Measurements from ENCODE around the gene GPATCH11. TPM values are rescaled to one million over a fixed set of nuclear protein-coding genes. Genes with fewer than 3 reads are reported as not detected.
A peak's percentile ranks its signal among the peaks of the same experiment; 100 is the strongest.

Gene GPATCH11
- total RNA-seq (2014; rRNA removed) = 4.5 and 5.2 TPM in 2 replicates
- percentile 60 among the genes with signal in this experiment for Bru-seq, nascent RNA
- percentile 84 among the genes with signal in this experiment for BruChase-seq, experiment 1, labeled RNA remaining after a 6-hour chase
- percentile 65 among the genes with signal in this experiment for BruChase-seq, experiment 2, labeled RNA remaining after a 2-hour chase
- long read RNA-seq, transcript GPATCH11-202 (9 exons, 3,906 nt) = major isoform, 5 of 13 reads
- long read RNA-seq, partial matches to known transcripts = 4 of 13 reads
- long read RNA-seq, other reads (novel, unspliced or antisense) = 2 of 13 reads

DNA sequence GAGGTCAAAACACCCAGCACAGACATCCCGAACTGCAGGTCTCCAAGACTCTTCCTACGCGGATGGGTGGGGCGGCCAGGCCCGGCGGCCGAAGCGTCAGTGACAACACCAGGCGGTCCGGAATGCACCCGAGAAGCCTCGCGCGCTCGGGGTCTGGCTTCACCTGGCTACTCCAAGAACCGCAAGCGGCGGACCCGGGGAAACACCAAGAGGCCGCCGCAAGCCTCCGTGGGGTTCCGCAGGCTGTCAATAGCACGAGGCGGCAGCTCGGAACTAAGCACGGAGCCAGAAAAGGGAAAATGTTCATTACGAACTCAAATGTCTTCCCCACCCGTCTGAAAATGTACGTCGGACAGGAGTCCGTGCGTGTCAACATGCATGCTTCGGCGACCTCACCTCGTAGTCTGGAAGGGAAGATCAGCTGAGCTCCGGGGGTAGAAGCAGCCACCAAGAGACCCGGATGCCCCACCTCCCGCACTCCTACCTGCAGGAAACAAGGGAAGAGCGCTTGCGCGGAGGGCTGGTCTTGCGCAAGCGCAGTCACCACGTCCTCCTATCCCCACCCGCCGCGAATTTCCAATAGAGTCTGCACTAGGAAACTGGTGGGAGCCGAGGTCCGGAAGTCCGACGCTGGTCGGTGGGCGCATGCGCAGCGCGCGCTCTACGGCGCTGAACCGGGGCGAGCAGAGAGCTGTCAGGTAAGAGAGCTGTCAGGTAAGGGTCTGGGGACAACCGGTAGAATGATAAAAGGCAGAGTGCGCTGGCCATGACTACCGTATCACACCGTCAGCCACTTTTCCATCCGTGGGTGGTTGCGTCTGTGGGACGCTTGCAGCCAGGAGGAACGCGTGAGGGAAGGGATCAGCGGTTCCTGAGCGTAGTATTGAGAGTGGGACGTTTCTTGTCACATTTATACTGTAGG, at the start of gene GPATCH11, which contains the start of gene HEATR5B:
GPATCH11 (plus strand) TSS at position 646 of the 922 bp plus-strand sequence. CDS start 3,864 bp downstream, outside the sequence.
HEATR5B (minus strand) TSS at position 500 of the 922 bp plus-strand sequence. CDS start 958 bp downstream, outside the sequence.
- Histone ChIP-seq H2AFZ (ENCODE audit: low read length) (peak within 1 kb of the TSS; percentile 99), H3K36me3 (ENCODE audit: low read depth, low read length) (peaks cover 10% of the 10 kb centered on the region; the same call in 1 of the 2 replicates), H3K79me2 (ENCODE audit: low read length) (peaks cover 32% of the 10 kb centered on the region), H3K4me1 (ENCODE audit: insufficient read depth, low read length) (peaks cover 29% of the 10 kb centered on the region), H3K4me2 (ENCODE audit: low read length) (peak within 1 kb of the TSS; percentile 95), H3K9me2 (replicated peaks; ENCODE audit: low read length) (no peaks in the 10 kb centered on the region), H3K27ac (ENCODE audit: low read length) (peak within 1 kb of the TSS; percentile 49), H3K9me3 (ENCODE audit: low read length) (no peaks in the 10 kb centered on the region), H3K27me3 (ENCODE audit: low read length) (no peaks in the 10 kb centered on the region), H3F3A (ENCODE audit: low read length, unreplicated experiment) (peaks cover 5% of the 10 kb centered on the region), H4K20me1 (ENCODE audit: low read length) (no peaks in the 10 kb centered on the region), H3K9ac (ENCODE audit: low read length) (peak within 1 kb of the TSS; percentile 83), H3K4me3 (ENCODE audit: low read length) (peak within 1 kb of the TSS; percentile 84)
- TSS peak; percentile 56 for BruUV-seq (replicated peaks)
- no peak for TF ChIP-seq EZH2 (IDR thresholded peaks at IDR 0.05; ENCODE audit: low read length, unreplicated experiment)
- TF ChIP-seq EZH2phosphoT487 (IDR thresholded peaks at IDR 0.05; ENCODE audit: borderline replicate concordance, low read length) = no peak
- TF ChIP-seq, protein P1, sequence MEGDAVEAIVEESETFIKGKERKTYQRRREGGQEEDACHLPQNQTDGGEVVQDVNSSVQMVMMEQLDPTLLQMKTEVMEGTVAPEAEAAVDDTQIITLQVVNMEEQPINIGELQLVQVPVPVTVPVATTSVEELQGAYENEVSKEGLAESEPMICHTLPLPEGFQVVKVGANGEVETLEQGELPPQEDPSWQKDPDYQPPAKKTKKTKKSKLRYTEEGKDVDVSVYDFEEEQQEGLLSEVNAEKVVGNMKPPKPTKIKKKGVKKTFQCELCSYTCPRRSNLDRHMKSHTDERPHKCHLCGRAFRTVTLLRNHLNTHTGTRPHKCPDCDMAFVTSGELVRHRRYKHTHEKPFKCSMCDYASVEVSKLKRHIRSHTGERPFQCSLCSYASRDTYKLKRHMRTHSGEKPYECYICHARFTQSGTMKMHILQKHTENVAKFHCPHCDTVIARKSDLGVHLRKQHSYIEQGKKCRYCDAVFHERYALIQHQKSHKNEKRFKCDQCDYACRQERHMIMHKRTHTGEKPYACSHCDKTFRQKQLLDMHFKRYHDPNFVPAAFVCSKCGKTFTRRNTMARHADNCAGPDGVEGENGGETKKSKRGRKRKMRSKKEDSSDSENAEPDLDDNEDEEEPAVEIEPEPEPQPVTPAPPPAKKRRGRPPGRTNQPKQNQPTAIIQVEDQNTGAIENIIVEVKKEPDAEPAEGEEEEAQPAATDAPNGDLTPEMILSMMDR (conservative IDR thresholded peaks at IDR 0.05; ENCODE audit: low read depth, low read length) = no peak
- ATAC-seq = peak; percentile 92
- intact Hi-C loops (cut with micrococcal nuclease) = no loop called here
- peak; percentile 98 for DNase-seq
- CTCF ChIA-PET = interaction anchor here (0.7 kb wide), 1 partner anchor 806 kb away, joined by 3 read pairs; no protein-coding TSS in a partner anchor
- POLR2A ChIA-PET (ENCODE audit: unreplicated experiment) = interaction anchor here (0.5 to 0.7 kb wide), 2 partner anchors 181 to 1683 kb away, joined by 3 read pairs; no protein-coding TSS in a partner anchor

DNA sequence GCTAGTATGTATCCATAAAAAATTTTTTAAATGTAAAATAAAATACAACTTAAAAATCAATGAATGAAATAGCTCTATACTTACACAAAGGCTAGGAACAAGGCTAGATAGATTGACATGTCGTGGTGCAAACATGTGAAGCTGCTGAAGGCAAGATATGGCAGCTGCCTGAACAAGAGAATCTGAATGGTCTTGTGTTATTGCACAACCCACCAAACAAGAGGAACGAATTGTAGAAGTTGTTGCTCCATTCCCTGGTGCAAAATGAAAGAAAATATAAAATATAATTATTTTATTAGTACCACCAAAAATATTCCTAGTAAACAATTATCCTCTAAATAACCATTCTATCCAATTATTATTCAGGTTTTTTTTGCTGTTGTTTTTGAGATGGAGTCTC, 46.5 kb upstream of the GPATCH11 start:
- Histone ChIP-seq H3K4me1 (ENCODE audit: insufficient read depth, low read length) (no peaks in the 10 kb centered on the region), H3K9me3 (ENCODE audit: low read length) (no peaks in the 10 kb centered on the region), H3K27ac (ENCODE audit: low read length) (no peak overlapping the region), H2AFZ (ENCODE audit: low read length) (no peak overlapping the region), H3K79me2 (ENCODE audit: low read length) (no peaks in the 10 kb centered on the region), H3K4me2 (ENCODE audit: low read length) (no peak overlapping the region), H3K9me2 (replicated peaks; ENCODE audit: low read length) (no peaks in the 10 kb centered on the region), H4K20me1 (ENCODE audit: low read length) (no peaks in the 10 kb centered on the region), H3K27me3 (ENCODE audit: low read length) (no peaks in the 10 kb centered on the region), H3K4me3 (ENCODE audit: low read length) (no peak overlapping the region), H3K9ac (ENCODE audit: low read length) (no peak overlapping the region), H3K36me3 (ENCODE audit: low read depth, low read length) (peaks cover 11% of the 10 kb centered on the region; the same call in 1 of the 2 replicates), H3F3A (ENCODE audit: low read length, unreplicated experiment) (no peaks in the 10 kb centered on the region)
- intact Hi-C loops (cut with micrococcal nuclease) = no loop called here
- ChIA-PET CTCF (no interaction called here), POLR2A (ENCODE audit: unreplicated experiment) (interaction anchor here (0.6 kb wide), 1 partner anchor 13 kb away, joined by 5 read pairs; no protein-coding TSS in a partner anchor)
- ATAC-seq (no peak), DNase-seq (no peak)
- no peak for TF ChIP-seq EZH2 (IDR thresholded peaks at IDR 0.05; ENCODE audit: low read length, unreplicated experiment)
- TF ChIP-seq EZH2phosphoT487 (IDR thresholded peaks at IDR 0.05; ENCODE audit: borderline replicate concordance, low read length) = no peak
- TF ChIP-seq, protein P1 (conservative IDR thresholded peaks at IDR 0.05; ENCODE audit: low read depth, low read length) = no peak
- no TSS peak for BruUV-seq (replicated peaks)
